Gastroesophageal sphincter (tissue), 3 donors: ENCODE results near the gene ZNRF3.
"Not testable (repeated sequence)": the region's sequence is repeated elsewhere in the genome, so short reads cannot be mapped to it uniquely, and the experiment has no call there.

Experiments used
- CTCF ChIP-seq, 4 experiments: fragments of 200-600 bp in 2 of 4; fragments of 450-650 bp in 2 of 4; sonication (generic) in 1 of 4; IDR thresholded peaks; one replicate each; pipeline ENCODE4 v1.5.1; 2017 to 2019; ENCODE audit warnings: antibody characterized with exemption in 4 of 4, mild to moderate bottlenecking in 2 of 4, moderate library complexity in 2 of 4
- POLR2A ChIP-seq, 2 donors: fragments of 450-650 bp; IDR thresholded peaks; one replicate each; pipeline ENCODE4 v1.6.1; 2017; ENCODE audit warnings: antibody characterized with exemption in 2 of 2, mild to moderate bottlenecking in 2 of 2, moderate library complexity in 1 of 2

- not testable (repeated sequence) for TF ChIP-seq CTCF, POLR2A (IDR thresholded peaks at IDR 0.05)
Measured at GRCh38 chr22:29005754-29006153, 122.4 kb downstream of the ZNRF3 start.
